DMS53 (cell line): Measurements from ENCODE around the gene CINP.
"Not testable (repeated sequence)": the region's sequence is repeated elsewhere in the genome, so short reads cannot be mapped to it uniquely, and the experiment has no call there.

ENCODE experiments used
- DNase-seq: peaks from one replicate; lab custom pipeline; 2025; lab: John Stamatoyannopoulos, UW

Gene CINP

DNA sequence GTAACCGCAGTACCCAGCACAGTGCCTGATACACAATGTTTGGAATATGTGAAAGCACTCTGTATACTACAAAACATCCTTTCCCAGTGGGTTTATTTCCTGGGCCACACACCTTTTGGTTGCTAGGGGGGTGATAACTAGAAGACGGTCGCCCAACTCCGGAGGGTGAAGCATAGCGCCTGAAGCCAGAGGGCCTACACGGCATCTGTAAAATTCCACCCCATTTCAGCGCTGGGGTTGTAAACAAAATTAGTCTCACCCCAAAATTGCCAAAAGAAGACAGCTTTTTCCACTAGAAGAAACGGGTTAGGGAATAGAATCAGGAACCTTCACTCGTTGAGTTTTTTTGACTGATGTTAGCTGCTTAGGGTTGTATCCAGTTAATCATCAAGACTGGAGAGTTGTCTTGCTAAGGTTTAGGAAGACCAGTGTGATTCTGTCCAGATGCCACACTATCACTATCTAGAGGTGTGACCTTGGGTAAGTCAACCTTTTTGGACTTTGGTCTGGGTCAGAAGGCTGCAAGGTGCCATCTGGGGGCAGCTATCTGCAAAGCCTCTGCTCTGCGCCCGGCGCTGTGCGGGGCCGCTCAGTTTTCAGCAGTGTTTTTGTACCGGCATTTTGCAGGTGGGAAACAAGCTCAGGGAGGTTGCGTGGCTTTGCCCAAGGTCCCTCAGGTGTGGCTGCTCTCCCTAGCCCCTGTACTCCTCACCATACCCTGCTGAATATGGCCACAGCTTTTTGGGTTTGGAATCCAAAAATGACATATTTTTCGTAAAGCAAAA lies 41.8 kb downstream of the CINP start:
- no peak for DNase-seq

DNA sequence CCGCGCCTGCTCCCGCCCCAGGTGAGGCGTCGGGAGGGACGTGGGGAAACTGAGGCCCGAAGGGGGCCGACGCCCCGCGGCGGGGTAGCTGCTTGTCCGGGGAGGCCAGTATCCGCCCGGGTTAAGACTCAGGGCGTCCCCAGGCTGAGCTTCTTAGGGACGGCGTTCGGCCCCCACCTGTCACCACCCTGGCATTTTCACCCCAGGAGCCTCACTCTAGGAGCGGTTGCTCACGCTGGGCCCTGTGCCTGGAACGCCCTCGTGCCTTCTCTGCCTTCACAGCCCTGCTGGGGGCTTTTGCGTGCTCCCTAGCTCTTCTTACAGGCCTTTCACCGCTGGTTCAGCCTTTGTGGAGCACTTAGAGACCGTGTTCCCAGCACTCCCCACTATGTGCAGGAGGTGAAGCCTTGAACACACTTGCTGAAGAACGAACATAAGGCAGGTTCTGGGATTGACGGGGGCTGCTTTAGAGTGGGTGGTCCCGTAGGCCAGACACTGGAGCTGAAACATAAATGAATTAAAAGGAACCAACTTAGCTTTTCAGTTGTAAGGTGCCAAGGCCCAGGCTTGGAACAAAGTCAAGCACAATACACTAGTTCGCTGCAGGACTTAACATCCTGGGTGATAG lies 42.5 kb downstream of the CINP start:
- DNase-seq, result peak; percentile 55

- DNase-seq, result peak; percentile 93
Measured at GRCh38 chr14:102319351-102320032, 43.2 kb downstream of the CINP start, which contains the start of gene ZNF839. Gene ZNF839 (plus strand): TSS chr14:102319746. CDS start chr14:102319766, 20 bp downstream.

DNA sequence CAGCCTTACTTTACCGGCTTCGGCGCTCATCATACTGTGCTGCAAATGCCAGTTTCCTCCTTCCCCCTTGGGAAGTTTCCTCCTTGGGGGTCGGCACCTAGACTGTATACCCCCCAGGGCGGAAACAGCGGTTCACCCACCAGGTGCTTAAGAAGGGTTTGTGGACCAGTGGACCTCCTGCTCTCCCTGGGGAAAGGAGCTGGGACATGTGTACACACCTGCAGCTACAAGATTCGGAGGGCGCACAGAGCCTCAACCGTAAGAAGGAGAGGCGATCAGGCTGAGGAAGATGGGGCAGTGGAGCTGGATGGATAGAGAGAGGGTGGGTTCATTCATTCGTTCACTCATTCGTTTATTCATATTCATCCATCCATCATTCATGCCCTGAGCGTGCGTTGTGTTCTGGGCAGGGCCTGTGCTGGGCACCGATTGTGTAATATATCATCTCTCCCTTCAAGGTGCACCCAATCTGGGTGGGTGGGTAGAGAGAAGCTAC lies 43.9 kb downstream of the CINP start:
- DNase-seq, result no peak

- DNase-seq, result peak; percentile 71
Measured at GRCh38 chr14:102317564-102318248, 45.0 kb downstream of the CINP start.

- peak; percentile 90 for DNase-seq
Measured at GRCh38 chr14:102316743-102317563, 45.7 kb downstream of the CINP start.

DNA sequence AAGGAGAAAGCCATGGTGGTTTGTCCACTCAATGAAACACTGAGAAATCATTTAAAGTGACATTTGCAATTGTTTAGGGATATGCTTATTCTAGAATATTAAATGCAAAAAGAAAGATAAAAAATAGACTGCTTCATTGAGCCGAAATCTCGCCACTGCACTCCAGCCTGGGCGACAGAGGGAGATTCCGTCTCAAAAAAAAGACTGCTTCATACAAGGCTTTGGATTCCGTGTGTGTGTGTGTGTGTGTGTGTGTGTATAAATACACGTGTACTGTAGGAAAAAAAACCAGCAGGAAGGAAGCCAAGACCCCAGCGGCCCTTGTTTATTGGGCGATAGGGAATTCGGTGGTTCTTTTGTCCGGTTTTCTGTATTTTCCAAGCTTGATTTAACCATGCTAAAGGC lies 46.4 kb downstream of the CINP start:
- DNase-seq, result peak; percentile 84

DNA sequence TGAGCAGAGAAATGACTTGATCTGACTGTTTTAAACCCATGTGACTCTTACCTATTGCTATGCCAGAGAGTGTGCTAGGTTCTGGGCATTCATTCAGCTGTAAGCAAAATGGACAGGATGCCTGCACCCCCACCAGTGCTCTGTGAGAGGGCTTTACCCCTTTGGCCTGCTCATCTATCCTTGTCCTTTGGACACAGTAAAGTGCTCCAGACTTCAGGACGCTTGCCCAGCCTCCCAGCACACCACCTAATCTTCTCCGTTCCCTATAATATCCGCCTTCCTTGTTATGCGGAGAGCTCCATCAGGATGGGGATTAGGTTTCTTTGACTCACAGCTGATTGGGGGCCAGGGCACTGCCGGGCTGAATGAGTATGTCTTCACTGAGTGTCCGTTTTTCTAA lies 47.6 kb downstream of the CINP start:
- no peak for DNase-seq

DNA sequence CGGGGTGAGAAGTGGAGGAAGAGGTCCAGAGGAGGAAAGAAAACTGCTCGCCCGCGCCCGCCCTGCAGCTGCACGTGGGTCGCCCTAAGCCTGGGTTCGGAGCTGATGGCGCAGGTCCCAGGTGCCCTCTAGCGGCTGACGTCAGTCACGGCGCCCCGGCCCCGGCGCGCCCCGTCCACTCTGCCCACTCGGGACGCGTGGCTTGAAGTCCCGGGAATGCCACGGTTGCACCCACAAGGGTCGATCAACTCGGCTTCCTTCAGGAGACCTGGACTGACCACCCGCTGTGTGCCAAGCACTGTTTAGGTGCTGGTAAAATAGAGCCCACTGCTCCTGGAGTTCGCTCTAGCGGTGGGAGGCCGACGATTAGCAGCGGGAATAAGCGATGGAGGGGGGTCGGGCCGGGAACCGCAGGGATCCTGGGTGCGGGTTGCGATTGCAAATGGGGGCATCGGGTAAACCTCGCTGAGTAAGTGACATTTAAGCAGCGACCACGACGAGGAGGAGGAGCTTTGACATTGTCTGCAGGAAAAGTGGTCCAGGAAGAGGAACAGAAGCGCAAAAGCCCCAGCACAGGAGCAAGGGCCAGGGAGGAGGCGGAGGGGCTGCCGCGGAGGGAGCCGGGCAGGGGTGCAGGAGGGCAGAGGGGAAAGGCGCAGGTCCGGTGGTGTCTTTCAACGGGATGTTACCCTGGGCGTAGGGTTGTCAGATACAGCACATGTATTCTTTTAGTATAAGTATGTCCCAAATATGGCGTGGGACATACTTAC lies 48.3 kb downstream of the CINP start:
- DNase-seq, result peak; percentile 87

DNA sequence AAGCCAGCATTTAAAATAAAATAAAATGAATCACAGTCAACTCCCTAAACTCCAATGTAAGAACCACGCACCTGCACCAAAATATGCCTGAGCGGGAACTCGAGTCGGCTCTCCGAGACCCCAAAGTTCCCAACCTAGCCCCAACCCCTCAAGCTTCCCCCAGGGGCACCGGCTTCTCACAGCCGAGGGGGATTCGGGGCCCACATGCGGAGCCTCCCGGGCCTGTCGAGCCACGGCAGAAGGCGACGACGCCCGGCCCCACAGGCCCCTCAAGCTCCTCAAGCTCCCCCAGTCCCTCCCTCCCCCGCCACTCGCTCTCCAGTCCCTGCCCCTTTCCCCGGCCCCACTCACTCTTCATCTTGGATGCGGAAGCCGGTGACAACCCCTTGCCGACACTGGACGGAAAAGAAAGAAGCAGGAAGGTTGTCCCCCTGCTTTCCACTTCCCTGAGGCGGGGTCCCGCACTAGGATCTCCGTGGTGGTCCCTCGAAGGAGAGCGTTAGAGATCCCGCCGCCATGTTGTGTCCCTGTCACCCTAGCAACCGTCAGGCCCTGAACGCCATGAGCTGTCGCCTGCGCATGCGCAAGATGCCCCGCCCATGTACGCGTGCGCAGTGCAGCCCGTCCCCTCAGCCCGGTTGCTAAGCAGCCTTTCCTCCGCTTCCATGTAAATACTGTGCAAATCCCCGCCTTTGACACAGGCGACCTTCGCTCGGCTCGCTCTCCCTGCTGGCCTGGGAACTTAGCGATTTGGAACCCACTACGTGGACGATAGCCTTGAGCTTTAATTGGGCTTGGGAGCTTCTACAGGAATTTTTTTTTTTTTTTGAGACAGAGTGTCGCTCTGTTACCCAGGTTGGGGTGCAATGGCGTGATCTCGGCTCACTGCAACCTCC lies 57.8 kb downstream of the CINP start, which contains the start of gene MOK:
Gene MOK, minus strand, starts transcription at position 554 of the 896 bp plus-strand sequence. Its CDS starts 196 bp downstream, at position 358.
- peak; percentile 95 for DNase-seq

DNA sequence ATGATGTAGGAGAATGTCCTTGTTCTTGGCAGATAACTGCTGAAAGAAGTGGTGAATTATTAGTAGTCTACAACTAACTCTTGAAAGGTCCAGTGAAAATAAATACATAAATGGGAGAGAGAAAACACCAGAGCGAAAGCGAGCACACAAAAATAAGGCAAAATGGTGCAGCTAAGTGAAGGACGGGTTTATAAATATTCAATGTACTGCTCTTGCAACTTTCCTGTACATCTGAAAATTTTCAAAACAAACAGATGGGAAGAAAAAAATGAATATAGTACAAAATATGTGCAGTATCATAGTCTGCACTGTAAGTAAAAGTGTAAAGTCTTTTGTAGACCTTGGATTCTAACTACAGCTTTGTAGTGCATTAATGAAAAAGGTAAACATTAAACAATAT lies 59.0 kb downstream of the CINP start:
- DNase-seq, result no peak

GRCh38 chr14:102298303-102299070 lies 64.2 kb downstream of the CINP start:
- DNase-seq, result not testable (repeated sequence)
